Osteoblast (primary cell): Measurements from ENCODE around the gene LHX3. TPM values are rescaled to one million over a fixed set of nuclear protein-coding genes. Genes with fewer than 3 reads are reported as not detected.

ENCODE experiments used
- DNase-seq: peaks from one replicate; pipeline ENCODE4 v3.0.0; 2011; ENCODE audit warnings: low spot score, mixed read lengths; ENCODE audit not compliant: insufficient read length; ENCODE audit errors: missing footprints
- H2AFZ ChIP-seq: 2 replicates; pipeline ENCODE4 v1.6.0; 2011; ENCODE audit warnings: mild to moderate bottlenecking, low read length
- H3K27ac ChIP-seq: 2 replicates; pipeline ENCODE4 v1.5.1; 2011; ENCODE audit warnings: mild to moderate bottlenecking, low read depth, low read length, moderate library complexity
- H3K27me3 ChIP-seq: 2 replicates; pipeline ENCODE4 v1.6.0; 2012; ENCODE audit warnings: mild to moderate bottlenecking, control low read depth, inconsistent platforms, low read length, moderate library complexity; ENCODE audit not compliant: insufficient read depth
- H3K36me3 ChIP-seq: 2 replicates; pipeline ENCODE4 v1.5.1; 2011; ENCODE audit warnings: mild to moderate bottlenecking, low read length, control low read depth, moderate library complexity; ENCODE audit not compliant: insufficient read depth
- H3K4me1 ChIP-seq: 2 replicates; pipeline ENCODE4 v1.5.1; 2011; ENCODE audit warnings: mild to moderate bottlenecking, low read length, control low read depth, moderate library complexity; ENCODE audit not compliant: insufficient read depth
- H3K4me2 ChIP-seq: 2 replicates; pipeline ENCODE4 v1.6.0; 2011; ENCODE audit warnings: mild to moderate bottlenecking, low read length; ENCODE audit not compliant: insufficient read depth
- H3K4me3 ChIP-seq: fragments of 200-600 bp; sonication (generic); 3 replicates; pipeline ENCODE4 v1.5.1; 2012; ENCODE audit warnings: mild to moderate bottlenecking, low read length, inconsistent platforms; ENCODE audit not compliant: insufficient read depth
- H3K79me2 ChIP-seq: 2 replicates; pipeline ENCODE4 v1.6.0; 2012; ENCODE audit warnings: mild to moderate bottlenecking, low read length, control low read depth, inconsistent platforms; ENCODE audit not compliant: insufficient read depth
- H3K9me3 ChIP-seq: 2 replicates; pipeline ENCODE4 v1.5.1; 2011; ENCODE audit warnings: low read depth, low read length, control low read depth
- H4K20me1 ChIP-seq: 2 replicates; pipeline ENCODE4 v1.6.0; 2012; ENCODE audit warnings: mild to moderate bottlenecking, low read length, control low read depth; ENCODE audit not compliant: insufficient read depth
- total RNA-seq: library from RNA; depleted of rRNA; stranded (reverse); fragments of >200 nt; gene quantifications from 2 replicates; pipeline ENCODE4 v1.2.3, GENCODE V29; 2012
- TF ChIP-seq, protein P1 (sequence below): IDR thresholded peaks from 2 replicates; pipeline ENCODE4 v1.5.1; 2011; ENCODE audit warnings: mild to moderate bottlenecking, low read depth, low read length, moderate library complexity; ENCODE audit errors: extremely low read depth

LHX3 gene
- total RNA-seq, 1 donor = not detected

DNA sequence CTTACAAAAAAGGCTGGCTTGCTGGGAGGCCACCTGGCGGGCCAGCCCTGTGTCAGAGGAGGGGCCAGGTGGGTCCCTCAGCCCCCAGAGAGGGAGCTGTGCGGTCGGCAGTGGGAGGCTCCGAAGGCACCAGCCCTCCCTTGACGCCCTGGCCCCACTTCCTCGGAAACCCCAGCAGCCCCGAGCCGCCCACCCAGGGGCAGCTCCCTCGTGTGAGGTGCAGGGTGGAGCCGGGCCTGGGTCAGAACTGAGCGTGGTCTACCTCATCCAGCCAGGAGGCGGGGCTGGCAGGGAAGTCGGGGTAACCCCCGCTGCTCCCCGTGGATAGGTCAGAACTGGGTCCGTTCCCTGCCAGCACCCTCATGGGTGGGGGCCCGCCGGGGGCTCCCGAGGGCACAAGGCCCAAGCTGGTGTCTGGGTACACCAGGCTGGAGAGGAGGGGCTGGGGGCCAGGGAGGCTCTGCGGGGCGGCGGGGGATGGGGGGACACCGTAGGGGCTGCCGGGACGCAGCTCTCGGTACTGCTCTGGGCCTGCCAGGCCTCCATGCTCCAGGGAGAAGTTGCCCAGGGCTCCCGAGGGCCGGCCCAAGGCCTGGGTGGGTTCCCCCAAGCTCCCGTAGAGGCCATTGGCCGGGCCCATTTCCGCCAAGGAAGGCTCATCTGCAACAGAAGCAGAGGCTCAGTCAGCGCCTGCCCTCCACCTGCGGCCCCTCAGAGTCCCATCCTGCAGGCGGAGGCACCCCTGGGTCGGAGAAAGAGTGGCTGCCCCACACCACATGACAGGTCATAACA, 7.6 kb downstream of the LHX3 start:
- Histone ChIP-seq H3K9me3 (no peaks in the 10 kb centered on the region), H3K4me2 (no peak overlapping the region), H3K27me3 (peaks cover 86% of the 10 kb centered on the region), H3K79me2 (no peaks in the 10 kb centered on the region), H4K20me1 (no peaks in the 10 kb centered on the region), H3K4me1 (no peaks in the 10 kb centered on the region), H2AFZ (no peak overlapping the region), H3K27ac (no peak overlapping the region), H3K36me3 (no peaks in the 10 kb centered on the region), H3K4me3 (no peak overlapping the region)
- TF ChIP-seq, protein P1, sequence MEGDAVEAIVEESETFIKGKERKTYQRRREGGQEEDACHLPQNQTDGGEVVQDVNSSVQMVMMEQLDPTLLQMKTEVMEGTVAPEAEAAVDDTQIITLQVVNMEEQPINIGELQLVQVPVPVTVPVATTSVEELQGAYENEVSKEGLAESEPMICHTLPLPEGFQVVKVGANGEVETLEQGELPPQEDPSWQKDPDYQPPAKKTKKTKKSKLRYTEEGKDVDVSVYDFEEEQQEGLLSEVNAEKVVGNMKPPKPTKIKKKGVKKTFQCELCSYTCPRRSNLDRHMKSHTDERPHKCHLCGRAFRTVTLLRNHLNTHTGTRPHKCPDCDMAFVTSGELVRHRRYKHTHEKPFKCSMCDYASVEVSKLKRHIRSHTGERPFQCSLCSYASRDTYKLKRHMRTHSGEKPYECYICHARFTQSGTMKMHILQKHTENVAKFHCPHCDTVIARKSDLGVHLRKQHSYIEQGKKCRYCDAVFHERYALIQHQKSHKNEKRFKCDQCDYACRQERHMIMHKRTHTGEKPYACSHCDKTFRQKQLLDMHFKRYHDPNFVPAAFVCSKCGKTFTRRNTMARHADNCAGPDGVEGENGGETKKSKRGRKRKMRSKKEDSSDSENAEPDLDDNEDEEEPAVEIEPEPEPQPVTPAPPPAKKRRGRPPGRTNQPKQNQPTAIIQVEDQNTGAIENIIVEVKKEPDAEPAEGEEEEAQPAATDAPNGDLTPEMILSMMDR = no peak
- no peak for DNase-seq

DNA sequence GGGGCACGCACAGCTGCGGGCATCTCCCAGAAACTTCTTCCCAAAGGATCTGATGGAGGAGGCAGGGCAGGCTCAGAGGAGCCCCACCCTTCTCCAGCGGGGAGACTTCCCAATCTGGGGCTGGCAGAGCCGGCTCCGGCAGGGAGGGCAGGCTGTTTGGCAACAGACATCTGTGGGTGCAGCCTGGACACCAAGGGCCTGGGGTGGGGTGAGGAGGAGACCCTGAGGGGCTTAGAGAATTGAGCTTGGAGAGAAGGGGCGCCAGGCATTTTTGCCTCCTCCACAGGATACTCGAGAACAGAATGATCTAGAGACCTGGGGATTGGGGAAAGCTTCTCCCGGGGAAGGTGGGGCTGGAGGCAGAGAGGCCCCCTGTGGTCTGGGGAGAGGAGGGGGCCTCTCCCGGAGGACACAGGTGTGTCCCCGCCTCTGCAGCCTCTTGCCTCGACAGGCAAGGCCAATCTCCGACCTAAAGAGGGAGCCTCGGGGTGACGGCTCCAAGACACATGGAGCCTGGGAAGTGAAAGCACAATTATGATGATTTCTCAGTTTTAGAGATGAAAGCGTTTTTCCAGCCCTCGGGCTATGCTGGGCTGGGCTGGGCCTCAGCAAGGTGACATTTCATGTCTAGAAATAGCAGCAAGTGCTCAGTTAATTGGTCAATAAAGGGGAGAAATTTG, 8.4 kb downstream of the LHX3 start:
- no peak overlapping the region for H3K4me3 ChIP-seq
- no peak overlapping the region for H3K27ac ChIP-seq
- DNase-seq = no peak
- TF ChIP-seq, protein P1 = no peak
- H3K9me3 ChIP-seq = no peaks in the 10 kb centered on the region
- H2AFZ ChIP-seq = no peak overlapping the region
- H3K36me3 ChIP-seq = no peaks in the 10 kb centered on the region
- H3K27me3 ChIP-seq = peaks cover 87% of the 10 kb centered on the region
- H3K79me2 ChIP-seq = no peaks in the 10 kb centered on the region
- H3K4me1 ChIP-seq = no peaks in the 10 kb centered on the region
- no peak overlapping the region for H3K4me2 ChIP-seq
- H4K20me1 ChIP-seq = no peaks in the 10 kb centered on the region

DNA sequence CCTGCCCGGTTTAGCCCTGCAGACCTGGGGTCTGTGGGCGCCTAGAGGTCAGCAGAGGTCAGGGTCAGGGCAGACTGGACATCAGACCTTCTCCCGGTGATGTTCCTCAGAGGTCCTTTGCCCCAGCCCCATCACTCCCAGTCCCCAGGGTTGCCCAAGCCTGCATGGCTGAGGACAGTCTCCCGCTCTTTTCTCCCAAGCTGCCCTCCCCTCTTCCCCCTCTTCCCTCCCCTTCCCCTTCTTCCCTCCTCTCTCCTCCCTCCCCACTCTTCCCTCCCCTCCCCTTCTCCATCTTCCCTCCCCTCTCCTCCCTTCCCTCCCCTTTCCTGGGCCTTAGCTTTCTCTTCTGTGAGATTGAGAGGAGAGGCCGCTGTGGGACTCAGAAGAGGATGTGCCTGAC, 10.4 kb downstream of the LHX3 start:
- Histone ChIP-seq H3K9me3 (no peaks in the 10 kb centered on the region), H2AFZ (no peak overlapping the region), H3K27ac (no peak overlapping the region), H3K79me2 (no peaks in the 10 kb centered on the region), H4K20me1 (no peaks in the 10 kb centered on the region), H3K4me2 (no peak overlapping the region), H3K27me3 (peaks cover 82% of the 10 kb centered on the region), H3K4me1 (no peaks in the 10 kb centered on the region), H3K4me3 (no peak overlapping the region), H3K36me3 (no peaks in the 10 kb centered on the region)
- TF ChIP-seq, protein P1 = no peak
- no peak for DNase-seq

DNA sequence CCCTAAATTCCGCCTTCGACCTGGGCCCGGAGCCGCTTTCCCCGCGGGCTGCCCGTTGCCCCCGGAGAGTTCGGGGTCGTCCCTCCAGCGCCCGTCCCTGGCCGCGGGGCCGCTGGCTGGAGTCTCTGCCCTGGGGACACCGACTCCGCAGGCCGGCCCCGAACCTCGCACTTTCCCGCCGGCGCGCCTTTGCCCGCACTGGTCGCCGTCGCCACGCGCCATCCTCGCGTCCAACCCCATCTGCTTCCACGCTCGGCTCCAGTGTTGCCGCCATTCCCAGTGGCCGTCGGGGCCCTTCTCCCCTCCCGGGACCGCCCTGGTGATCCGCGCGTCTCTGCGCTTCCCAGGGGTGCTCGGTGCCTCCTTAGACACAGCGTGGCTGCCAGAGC, 11.0 kb downstream of the LHX3 start:
- no peak overlapping the region for H3K4me2 ChIP-seq
- no peaks in the 10 kb centered on the region for H4K20me1 ChIP-seq
- no peaks in the 10 kb centered on the region for H3K9me3 ChIP-seq
- no peaks in the 10 kb centered on the region for H3K79me2 ChIP-seq
- DNase-seq = no peak
- TF ChIP-seq, protein P1 = no peak
- H3K4me3 ChIP-seq = no peak overlapping the region
- no peaks in the 10 kb centered on the region for H3K36me3 ChIP-seq
- no peaks in the 10 kb centered on the region for H3K4me1 ChIP-seq
- H3K27me3 ChIP-seq = peaks cover 84% of the 10 kb centered on the region
- H3K27ac ChIP-seq = no peak overlapping the region
- H2AFZ ChIP-seq = no peak overlapping the region
